Measurements from ENCODE around the gene SHISA4.
A peak's percentile ranks its signal among the peaks of the same experiment; 100 is the strongest.

Gene SHISA4

DNA sequence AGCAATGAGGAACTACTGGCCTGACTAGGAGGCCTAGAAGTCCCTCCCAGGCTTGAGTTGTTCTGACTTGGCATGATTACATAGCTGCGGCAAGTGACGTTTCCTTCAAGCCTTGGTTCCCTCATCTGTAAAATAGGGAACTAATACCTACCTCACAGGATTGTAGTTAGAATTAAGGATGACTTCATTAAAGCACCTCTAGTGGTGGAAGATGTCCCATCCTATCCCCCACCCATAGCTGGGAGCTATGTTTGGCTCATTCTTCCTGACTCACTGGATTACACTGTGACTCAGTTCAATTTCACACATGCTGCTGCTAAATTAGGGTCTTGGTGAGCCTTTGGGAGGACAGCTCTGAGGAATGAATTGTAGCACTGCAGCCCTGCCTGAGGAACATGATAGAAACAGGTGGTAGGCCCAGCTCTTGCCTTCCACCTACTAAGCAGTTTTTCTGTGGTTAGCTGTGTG is 6.0 kb upstream of the SHISA4 start:
- DNase-seq: no peak

DNA sequence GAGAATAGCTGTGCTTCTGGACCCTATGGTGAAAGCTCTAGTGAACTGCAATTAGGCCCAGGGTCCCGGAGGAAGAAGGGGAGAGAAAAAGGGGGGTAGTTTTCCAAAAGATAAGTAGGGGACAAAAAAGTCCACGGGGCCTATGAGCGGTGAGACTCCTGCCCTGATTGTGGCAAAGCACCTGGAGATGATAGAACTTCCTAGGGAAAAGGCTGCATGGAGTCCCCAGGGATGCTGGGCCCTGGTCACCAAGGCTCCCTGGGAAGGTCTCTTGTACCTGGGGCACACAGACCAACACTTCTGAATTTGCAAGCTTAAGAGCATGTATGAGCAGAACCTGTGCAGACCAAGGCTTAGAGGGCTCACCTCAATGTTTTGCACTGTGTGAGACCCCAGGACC is 5.4 kb upstream of the SHISA4 start:
- no peak for DNase-seq

DNA sequence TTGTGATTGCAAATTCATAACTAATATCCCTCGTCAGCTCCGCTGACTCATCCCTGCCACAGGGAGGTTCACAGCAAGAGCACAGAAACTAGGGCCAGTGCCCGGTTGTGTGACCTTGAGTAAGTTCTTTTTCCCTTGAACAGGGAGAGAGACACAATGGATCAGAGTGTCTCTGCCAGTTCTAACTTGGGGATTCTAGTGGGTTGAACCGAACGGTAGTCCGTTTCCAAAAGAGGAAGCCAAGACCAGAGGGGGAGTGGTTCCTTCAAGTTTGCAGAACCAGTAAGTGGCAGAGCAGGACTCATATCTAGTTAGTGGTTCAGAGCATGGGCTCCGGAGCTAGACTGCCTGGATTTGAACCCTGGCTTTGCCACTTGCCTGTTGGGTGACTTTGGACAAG is 4.9 kb upstream of the SHISA4 start:
- DNase-seq: no peak

DNA sequence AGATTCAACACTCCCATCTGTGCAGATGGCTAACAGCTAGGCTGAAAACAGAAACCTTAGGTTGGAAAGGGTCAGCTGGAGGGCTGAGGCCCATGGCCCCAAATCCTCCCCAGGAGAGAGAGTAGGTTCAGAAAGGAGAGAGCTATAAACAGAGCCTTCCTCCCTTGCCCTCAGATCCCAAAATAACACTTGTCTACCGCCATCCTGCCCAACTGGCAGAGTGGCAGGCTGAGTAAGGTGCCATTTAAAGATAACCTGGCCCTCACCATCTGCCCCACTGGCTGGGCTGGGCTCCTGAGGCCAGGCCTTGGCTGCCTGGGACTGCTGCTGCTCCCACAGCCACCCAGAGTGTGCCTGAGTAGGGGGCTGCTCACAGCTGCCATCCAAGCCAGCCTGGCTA is 4.3 kb upstream of the SHISA4 start:
- DNase-seq: no peak

DNA sequence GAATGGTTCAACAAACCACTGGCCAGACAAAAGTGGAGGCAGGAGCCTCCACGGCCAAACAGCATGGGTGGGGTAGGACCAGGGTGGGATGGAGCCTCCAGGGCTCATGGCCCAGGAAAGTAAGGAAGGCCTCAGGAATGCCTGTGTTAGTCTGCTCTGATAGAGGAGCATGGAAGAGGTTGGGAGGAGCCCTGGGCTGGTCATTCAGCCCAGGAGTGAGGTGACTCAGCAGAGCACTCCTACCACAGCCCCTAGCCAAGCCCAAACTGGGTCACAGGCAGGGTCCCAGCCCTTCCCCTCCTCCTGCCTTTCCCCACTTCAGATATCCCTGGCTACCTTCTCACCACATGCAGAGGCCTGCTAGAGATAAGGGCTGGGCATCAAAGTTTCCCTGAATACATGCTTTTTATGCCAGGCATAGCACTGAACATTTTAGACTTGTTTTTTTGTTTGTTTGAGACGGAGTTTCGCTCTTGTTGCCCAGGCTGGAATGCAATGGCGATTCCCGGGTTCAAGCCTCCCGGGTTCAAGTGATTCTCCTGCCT is 3.1 kb upstream of the SHISA4 start:
- no peak for DNase-seq

DNA sequence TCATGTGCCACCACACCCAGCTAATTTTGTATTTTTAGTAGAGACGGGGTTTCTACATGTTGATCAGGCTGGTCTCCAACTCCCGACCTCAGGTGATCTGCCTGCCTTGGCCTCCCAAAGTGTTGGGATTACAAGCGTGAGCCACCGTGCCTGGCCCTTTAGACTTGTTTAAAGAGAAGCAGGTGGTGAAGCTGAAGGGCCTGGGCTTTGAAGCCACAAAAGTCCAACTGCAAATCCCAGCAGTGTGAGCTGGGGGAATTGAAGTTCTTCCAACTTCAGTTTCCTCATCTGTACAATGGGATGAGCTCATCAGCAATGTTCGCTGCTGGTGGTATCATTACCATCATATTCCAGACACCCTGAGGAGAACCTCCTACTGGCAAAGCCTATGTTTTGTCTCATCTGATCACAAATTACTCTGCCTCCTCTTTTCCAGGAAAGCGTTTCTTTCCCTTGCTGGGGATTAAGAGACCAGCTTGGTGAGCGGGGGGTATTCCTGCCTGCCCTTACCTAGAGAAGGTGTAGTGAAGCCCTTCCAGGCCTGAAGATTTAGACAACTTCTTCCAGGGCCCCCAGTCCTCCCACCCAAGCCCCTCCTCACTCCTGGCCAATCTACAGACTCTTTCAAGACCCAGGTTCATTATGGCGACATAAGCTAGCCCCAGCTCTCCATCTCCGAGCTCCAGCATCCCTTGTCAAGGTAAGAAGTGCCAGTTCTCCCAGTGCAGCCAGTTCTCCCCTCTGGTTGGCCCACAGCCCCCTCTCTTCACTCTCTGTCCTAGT is 2.4 kb upstream of the SHISA4 start:
- no peak for DNase-seq

DNA sequence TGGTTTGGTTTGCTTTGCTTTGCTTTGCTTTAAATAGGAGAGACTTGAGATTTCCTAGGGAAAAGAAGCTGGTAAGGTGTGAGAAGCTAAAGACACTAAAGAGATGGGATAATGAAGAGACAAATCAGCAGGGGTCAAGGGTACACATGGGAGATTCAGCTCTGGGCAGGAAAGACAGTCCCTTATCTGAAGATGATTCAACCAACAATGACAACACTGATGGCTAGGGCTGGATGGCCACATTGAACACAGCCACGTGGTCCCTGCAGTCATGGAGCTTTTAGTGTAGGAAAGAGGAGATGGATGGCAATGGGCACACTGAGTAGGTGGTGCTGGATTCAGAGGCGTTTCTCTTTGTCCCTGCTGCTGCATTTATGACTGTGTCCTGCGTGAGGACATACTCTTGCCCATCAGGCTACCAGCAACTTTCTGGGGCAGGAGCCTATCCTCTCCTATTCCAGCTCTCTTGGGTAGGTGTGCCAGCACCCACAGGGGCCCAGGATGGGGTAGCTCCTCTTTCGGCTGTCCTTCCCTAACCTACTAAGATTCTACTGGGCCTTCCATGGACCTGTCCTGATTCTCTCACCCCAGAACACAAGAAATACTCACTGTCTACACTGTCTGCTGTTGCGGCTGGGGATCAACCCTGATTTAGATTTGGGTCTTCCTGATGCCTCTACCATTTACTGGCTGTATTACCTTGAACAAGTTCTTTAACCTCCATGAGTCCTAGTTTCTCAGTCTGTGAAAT is 1.4 kb upstream of the SHISA4 start:
- DNase-seq: no peak

DNA sequence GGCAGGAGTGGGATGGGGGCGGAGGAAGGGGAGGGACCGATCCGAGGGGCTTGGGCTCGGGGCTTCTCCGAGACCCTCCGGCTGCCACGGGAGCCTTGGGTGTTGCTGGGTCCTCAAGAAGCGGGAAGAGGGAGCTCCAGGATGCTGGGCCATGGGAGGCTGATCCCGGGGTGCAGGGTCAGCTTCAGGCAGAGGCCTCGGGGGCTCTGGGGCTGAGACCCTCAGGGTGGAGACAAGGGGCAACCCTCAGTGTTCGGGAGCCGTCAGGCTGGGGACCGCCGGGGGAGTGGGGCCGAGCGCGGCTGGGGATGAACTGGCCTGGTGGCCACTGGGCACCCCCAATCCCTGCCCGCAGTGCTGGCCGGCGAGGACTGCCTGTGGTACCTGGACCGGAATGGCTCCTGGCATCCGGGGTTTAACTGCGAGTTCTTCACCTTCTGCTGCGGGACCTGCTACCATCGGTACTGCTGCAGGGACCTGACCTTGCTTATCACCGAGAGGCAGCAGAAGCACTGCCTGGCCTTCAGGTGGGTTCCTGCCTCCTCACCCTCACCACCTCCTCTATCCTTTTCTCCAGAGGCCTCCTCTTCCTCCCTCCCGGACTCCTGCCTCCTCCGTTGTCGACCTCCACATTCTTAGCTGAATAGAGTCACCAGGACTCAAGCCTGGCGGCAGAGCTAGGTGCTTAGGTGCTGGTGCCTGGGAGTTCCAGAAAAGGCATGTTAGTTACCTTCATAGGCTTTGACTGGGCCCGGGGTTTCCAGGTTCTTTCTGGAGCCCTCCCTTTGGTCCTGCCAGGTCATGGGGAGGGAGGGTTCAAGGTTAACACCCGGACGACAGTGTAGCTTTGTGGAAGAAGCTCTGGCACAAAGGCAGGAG is 631 bp downstream of the SHISA4 start:
- no peak for DNase-seq

DNA sequence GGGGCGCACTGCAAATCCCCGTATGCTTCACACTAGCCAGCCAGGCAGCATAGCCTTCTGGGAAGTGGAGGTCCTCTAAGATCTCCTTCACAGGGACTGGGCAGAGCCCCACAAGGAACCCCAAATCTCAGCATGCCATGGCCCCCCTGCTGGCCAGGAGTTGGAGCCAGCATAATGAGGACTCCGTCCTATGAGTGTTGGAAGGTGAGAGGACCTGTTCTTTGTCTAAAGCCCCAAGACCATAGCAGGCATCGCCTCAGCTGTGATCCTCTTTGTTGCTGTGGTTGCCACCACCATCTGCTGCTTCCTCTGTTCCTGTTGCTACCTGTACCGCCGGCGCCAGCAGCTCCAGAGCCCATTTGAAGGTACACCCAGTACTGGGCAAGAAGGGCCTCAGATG is 1.5 kb downstream of the SHISA4 start:
- DNase-seq: no peak

DNA sequence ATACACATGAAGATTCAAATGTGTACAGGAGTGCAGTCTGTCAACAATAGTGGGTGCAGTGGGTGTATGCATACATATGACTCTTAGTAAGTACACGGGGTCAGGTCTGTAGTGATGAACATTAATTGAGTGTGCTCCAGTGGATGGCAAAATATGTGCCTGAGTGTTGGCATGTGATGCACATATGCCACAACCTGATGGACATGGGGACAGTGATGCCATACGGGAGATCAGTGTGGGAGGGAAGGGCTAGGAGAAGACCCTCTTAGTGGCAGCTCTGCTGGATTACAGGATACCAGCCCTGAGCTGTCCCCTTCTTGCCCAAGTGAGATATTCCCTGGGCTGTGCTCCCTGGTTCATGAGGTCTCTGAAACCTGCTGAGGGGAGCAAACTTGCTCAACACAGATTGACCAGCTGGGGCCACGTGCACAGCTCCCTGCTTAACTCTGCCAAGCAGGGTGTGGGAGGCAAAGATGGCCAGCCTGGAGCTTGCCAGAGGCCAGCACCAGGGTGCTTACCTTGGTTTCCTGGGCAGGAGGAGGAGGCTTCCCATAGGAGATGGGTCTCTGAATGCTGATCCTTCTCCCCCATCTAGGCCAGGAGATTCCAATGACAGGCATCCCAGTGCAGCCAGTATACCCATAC is 2.2 kb downstream of the SHISA4 start:
- DNase-seq: no peak

DNA sequence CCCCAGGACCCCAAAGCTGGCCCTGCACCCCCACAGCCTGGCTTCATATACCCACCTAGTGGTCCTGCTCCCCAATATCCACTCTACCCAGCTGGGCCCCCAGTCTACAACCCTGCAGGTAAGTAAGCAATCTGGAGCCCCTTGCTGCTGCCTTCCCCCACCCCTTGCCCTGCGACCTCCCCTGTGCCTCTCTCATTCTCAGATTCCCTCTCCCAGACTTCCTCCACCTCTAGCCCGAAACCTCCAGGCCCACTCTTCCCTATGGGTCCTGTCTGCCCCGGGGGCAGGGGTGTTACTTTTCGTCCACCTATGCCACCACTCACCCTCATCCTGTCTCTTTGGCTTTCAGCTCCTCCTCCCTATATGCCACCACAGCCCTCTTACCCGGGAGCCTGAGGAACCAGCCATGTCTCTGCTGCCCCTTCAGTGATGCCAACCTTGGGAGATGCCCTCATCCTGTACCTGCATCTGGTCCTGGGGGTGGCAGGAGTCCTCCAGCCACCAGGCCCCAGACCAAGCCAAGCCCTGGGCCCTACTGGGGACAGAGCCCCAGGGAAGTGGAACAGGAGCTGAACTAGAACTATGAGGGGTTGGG is 2.9 kb downstream of the SHISA4 start:
- no peak for DNase-seq

DNA sequence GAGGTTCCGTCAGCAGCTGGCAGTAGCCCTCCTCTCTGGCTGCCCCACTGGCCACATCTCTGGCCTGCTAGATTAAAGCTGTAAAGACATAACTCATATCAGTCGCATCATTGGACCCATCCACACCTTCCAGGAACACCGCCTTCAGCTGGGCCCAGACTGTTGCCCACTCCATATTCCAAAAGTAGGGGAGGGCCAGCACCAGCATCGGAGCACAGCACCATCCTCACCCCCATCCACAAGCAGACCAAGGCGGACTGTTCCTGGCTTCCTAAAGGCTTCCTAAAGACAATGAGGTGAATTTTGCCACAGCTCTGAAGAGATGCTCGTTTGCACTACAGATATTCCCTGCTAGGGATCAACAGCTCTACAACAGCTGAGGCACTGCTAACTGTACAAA is 3.5 kb downstream of the SHISA4 start:
- DNase-seq: no peak

DNA sequence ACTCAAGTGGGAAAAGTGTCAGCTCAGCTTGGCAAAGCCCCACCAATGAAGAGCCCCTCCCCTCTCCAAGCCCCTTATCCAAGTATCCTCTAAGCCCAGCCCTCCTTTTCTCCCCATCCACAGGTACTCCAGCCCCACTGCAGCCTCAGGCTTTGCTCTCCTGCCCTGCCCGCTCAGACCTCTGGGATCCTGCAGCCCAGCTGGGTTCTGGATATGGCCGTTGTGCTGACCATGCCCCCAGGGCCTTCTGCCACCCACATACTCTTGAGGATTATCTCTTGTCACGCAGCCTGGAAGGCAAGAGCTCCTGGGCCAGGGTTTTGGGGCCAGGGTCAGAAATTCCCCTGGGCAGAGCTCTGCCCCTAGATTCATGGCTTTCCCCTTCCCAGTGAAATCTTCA is 4.7 kb downstream of the SHISA4 start:
- DNase-seq: no peak

DNA sequence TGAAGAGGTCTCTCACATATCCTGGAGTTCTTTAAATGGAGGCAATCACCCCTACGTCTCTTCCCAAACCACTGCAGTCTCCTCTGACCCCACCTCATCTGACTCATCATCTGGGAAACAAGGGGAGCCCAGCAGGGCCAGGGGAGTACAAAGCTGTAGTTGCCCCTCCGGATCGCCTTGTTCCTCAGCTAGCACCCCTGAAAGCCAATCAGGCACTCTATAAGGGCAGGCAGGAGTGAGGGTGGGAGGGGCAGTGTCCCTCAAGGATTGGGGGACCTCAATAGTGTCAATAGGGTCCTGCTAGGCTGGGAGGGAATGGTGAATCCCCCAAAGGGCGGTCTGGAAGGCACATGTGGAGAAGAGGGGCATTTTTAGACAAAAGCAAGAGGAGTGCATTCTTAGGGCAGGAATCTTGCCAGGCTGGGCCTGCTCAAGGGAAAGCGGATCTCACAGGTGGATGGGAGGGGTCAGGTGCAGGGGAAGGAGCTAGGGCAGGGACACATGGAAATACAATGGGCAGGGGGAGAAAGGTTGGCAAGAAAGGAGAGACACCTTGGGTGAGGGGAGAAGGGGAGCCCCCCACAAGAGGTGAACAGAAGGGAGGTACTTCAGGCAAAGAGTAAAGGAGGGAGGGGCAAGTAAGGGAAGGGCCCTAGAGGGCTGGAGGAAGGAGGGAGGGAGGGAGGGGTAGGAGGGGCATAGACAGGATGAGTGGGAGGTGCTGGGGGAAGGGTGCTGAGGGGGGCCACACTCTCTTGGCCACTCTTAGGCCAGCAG is 5.8 kb downstream of the SHISA4 start:
- no peak for DNase-seq

DNA sequence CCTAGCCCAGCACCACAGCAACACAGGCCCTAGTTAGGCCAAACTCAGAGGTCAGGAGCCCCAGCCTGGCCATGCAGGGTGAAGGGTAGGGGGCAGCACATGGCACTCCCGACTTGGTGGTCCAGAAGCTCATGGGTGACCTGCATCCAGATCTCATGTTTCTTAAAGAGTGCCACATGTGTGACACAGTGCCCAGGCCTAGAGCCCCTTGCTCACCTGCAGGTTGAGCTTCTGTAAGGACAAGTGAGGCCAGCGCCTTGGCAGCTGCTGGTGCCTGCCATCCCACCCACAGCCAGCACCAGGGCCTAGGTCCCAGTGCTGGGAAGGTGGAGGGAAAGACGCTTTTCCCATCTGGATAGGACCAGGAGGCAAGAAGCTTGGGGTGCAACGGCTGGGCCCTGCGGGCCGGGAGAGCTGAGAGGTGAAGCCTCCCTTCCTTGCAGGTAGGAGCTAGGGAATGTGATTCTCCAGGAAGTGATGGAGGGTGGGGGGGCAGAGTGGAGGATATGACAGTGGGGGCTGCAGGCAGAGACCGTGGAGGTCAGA is 6.5 kb downstream of the SHISA4 start:
- no peak for DNase-seq

DNA sequence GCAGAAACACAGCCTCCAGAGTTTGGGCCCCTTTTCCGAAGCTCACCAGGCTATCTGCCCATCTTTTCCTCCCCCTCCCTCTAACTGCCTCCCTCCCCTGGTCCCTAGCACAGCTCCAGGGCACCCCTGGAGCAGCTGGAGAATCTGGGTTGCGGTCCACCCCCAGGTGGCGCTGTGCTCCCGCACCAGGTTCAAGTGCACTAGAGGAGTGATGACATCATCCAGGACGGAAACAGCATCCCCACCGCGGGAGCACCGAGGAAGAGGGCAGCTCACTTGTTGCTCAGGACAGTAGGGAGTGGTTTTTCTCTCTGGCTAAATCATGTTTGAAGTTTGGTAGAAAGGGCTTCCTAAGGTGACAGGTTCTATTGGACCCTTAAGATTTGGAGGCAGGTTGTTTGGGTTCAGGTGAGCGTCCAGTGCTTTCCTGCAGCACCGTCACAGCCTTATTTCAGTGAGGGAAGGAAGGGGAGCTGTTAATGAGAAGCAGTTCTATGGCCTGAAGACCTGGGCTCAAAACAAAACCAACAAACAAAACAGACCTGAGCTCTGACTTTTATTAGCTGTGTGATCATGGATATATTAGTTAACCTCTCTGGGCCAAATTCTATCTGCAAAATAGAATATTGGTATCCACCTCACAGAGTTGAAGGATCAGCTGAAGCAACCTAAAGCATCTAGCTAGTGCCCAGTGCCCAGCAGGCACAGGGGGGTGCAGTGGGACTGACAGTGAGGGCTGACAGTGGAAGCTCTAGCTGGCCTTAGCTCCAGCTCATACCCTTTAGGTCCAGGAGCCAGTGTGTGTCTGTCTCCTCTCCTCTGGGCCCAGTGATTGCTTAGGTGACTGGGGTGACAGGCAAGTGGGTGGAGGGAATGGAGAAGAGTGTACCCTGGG is 7.5 kb downstream of the SHISA4 start:
- DNase-seq: peak; percentile 64

DNA sequence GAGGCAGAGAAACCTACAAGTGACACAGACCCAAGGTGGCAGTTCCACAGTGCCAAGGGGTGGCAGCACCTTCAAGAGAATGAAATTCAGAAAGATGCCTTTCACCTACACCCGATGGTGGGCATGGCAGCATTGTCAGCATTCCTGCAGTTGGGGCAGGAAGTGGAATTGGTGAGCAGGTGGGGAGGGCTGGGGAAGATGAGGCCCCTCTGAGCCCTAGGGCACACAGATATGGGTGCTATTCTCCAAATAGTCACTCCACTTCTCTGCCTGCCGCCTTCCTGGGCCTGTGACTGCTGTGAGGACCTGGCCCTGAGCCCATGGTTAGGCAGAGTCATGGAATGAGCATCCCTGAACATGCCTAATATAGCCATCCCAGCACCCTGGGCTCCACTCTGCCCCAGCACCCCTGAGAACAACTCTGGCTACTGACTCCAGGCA is 8.3 kb downstream of the SHISA4 start:
- DNase-seq: no peak

DNA sequence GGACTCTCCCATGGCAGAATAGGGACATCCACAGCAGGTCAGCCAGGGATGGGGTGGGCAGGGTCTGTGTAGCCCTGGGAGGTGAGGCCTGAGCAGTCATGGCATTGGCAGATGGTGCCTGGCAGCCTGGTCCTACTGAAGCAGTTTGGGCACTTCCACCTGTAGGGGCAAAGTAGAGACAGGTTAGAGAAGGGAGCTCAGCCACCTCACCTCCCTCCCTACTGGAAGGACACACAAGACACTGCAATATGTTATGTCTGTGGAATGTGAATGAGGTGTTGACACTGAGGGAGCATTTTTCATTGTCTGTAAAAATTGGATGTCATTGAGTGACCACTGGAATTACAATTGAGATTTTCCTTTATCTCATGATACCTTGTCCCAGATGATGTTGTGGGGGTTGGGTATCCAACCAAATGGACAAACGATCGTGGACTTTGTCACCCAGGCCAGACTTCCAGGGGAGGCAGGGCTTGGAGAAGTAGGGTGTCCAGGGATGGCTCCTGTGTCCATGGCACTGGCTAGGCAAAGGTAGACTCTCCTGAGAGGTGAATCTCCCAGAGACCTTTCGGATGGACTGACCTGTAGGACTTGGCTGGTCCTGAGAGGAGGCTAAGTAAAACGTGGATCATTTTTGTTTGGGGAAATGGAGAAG is 9.7 kb downstream of the SHISA4 start:
- DNase-seq: no peak

DNA sequence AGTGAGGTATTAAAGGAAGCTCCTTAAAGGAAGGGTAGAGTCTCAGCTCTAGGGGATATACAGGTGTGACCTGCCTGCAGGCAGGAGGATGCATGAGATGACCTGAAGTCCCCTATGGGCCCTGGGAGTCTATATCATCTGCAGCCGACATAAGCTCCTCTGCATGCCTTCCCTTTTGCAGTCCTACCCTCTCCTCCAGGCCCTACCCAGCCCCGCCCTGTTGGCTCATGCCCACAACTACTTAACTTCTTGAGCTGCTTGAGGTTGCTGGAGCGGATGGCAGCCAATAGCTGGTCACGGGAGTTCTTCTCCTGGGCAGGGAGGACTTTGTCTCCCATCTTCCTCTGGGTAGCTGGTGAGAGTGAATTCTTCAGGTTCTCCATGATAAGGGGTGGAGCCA is 10.3 kb downstream of the SHISA4 start:
- no peak for DNase-seq

Data from effector CD8-positive, alpha-beta T cell (primary cell).